ENCODE measurements around the gene ZNF597.

GRCh38 chr16:3470723-3471122 is 27.4 kb upstream of the ZNF597 start:
- TF ChIP-seq GLIS3 (CRISPR knock-in tag; IDR thresholded peaks at IDR 0.05) (no peak), CSDC2 (CRISPR knock-in tag; IDR thresholded peaks at IDR 0.05) (no peak), PATZ1 (CRISPR knock-in tag; IDR thresholded peaks at IDR 0.05; ENCODE audit: borderline replicate concordance) (no peak), TOX (CRISPR knock-in tag; IDR thresholded peaks at IDR 0.05; ENCODE audit: borderline replicate concordance) (no peak), CSRNP3 (CRISPR knock-in tag; IDR thresholded peaks at IDR 0.05) (no peak), RARB (CRISPR knock-in tag; IDR thresholded peaks at IDR 0.05) (no peak), SNAI2 (CRISPR knock-in tag; IDR thresholded peaks at IDR 0.05) (no peak), ISL1 (CRISPR knock-in tag; IDR thresholded peaks at IDR 0.05) (no peak), CREB5 (CRISPR knock-in tag; IDR thresholded peaks at IDR 0.05; ENCODE audit: low read depth) (no peak), POU6F1 (CRISPR knock-in tag; IDR thresholded peaks at IDR 0.05; ENCODE audit: borderline replicate concordance, low read depth) (no peak), ZNF565 (CRISPR knock-in tag; conservative IDR thresholded peaks at IDR 0.05; ENCODE audit: low read depth) (no peak), ZFP3 (CRISPR knock-in tag; IDR thresholded peaks at IDR 0.05) (no peak), TCF4 (CRISPR knock-in tag; IDR thresholded peaks at IDR 0.05; ENCODE audit: borderline replicate concordance) (no peak)

Measured in SK-N-SH treated with all-trans-retinoic acid at 6 μM for 48 hours (cell line).